MCF 10A (cell line): ENCODE data around the gene PRODH. TPM values are rescaled to one million over a fixed set of nuclear protein-coding genes. Genes with fewer than 3 reads are reported as not detected.
A peak's percentile ranks its signal among the peaks of the same experiment; 100 is the strongest.
"Not testable (repeated sequence)": the region's sequence is repeated elsewhere in the genome, so short reads cannot be mapped to it uniquely, and the experiment has no call there.

Experiments used
- BruUV-seq: library from RNA; stranded (reverse); fragments of 400-500 nt; replicated peaks from 2 replicates; lab custom pipeline; 2021; lab: Mats Ljungman, UMichigan
- CTCF ChIA-PET: fragments of 300-600 bp; sonication (Branson Sonifier 250); formaldehyde crosslinking; extraction: SDS; loops from one replicate; lab custom pipeline; 2021; ENCODE audit warnings: antibody characterized with exemption, inconsistent platforms; lab: Yijun Ruan, JAX
- POLR2A ChIA-PET: fragments of 300-600, 350-650 bp; sonication (Branson Sonifier 250); formaldehyde crosslinking; extraction: SDS; loops from one replicate; lab custom pipeline; 2020; ENCODE audit warnings: antibody characterized with exemption, inconsistent platforms; lab: Yijun Ruan, JAX
- DNase-seq: peaks from one replicate; pipeline ENCODE4 v3.0.0-alpha.2; 2018; ENCODE audit not compliant: unreplicated experiment
- H3K27ac Mint-ChIP-seq: one replicate; pipeline ENCODE4 v1.8.0; 2022; ENCODE audit warnings: mild to moderate bottlenecking, low read depth, mixed read lengths; ENCODE audit not compliant: unreplicated experiment
- H3K27me3 Mint-ChIP-seq: one replicate; pipeline ENCODE4 v1.8.0; 2022; ENCODE audit warnings: mixed read lengths; ENCODE audit not compliant: insufficient read depth, unreplicated experiment
- H3K36me3 Mint-ChIP-seq: one replicate; pipeline ENCODE4 v1.8.0; 2022; ENCODE audit warnings: mild to moderate bottlenecking, moderate library complexity, mixed read lengths; ENCODE audit not compliant: insufficient read depth, unreplicated experiment
- H3K4me1 Mint-ChIP-seq: one replicate; pipeline ENCODE4 v1.8.0; 2022; ENCODE audit warnings: mixed read lengths; ENCODE audit not compliant: insufficient read depth, unreplicated experiment
- H3K4me3 Mint-ChIP-seq: one replicate; pipeline ENCODE4 v1.8.0; 2022; ENCODE audit warnings: mild to moderate bottlenecking, moderate library complexity, mixed read lengths; ENCODE audit not compliant: unreplicated experiment
- H3K9me3 Mint-ChIP-seq: one replicate; pipeline ENCODE4 v1.8.0; 2022; ENCODE audit warnings: mixed read lengths; ENCODE audit not compliant: unreplicated experiment
- CTCF ChIP-seq: fragments of 200-600 bp; IDR thresholded peaks from one replicate; pipeline ENCODE4 v1.8.0; 2022; ENCODE audit warnings: antibody characterized with exemption, mild to moderate bottlenecking; ENCODE audit not compliant: unreplicated experiment
- intact Hi-C: fragments of 100-400 bp; cut with micrococcal nuclease; formaldehyde crosslinking; loops from 2 replicates; pipeline ENCODE4 v1.14.1; 2022
- total RNA-seq: library from RNA; stranded (reverse); gene quantifications from 2 replicates; pipeline ENCODE4 v1.2.3, GENCODE V29; 2022

Gene PRODH
- total RNA-seq, 1 experiment from 2014 or later, result 8.4 TPM

- Mint-ChIP-seq H3K36me3 (no peaks in the 10 kb centered on the region), H3K27me3 (peaks cover 10% of the 10 kb centered on the region), H3K27ac (no peak overlapping the region), H3K9me3 (no peaks in the 10 kb centered on the region), H3K4me3 (no peak overlapping the region), H3K4me1 (peaks cover 6% of the 10 kb centered on the region)
- no peak for DNase-seq
- POLR2A ChIA-PET, result interaction anchor here (0.5 kb wide), 1 partner anchor 475 kb away, joined by 4 read pairs; no protein-coding TSS in a partner anchor
- intact Hi-C loops, result no loop called here
- no peak for TF ChIP-seq CTCF
- no TSS peak for BruUV-seq
- CTCF ChIA-PET, result interaction anchor here (0.6 to 1.5 kb wide), 3 partner anchors 88 to 1058 kb away, joined by 3 to 4 read pairs (median 4); no protein-coding TSS in a partner anchor
These were observed 19.6 kb upstream of the PRODH start for GRCh38 chr22:18955696-18956095.

GRCh38 chr22:18954990-18955571 is 19.0 kb upstream of the PRODH start:
- Mint-ChIP-seq H3K36me3 (no peaks in the 10 kb centered on the region), H3K9me3 (no peaks in the 10 kb centered on the region), H3K4me3 (no peak overlapping the region), H3K27ac (no peak overlapping the region), H3K4me1 (peaks cover 6% of the 10 kb centered on the region), H3K27me3 (peaks cover 10% of the 10 kb centered on the region)
- no peak for DNase-seq
- BruUV-seq, result no TSS peak
- no peak for TF ChIP-seq CTCF
- ChIA-PET CTCF (interaction anchor here (0.8 to 1.5 kb wide), 2 partner anchors 88 to 107 kb away, joined by 4 read pairs; no protein-coding TSS in a partner anchor), POLR2A (no interaction called here)
- intact Hi-C loops, result no loop called here

- intact Hi-C loops, H3K27me3 Mint-ChIP-seq, H3K9me3 Mint-ChIP-seq, POLR2A ChIA-PET, H3K27ac Mint-ChIP-seq, BruUV-seq, H3K4me3 Mint-ChIP-seq, H3K4me1 Mint-ChIP-seq, H3K36me3 Mint-ChIP-seq: not testable (repeated sequence)
- peak; percentile 77 for TF ChIP-seq CTCF
- DNase-seq, result peak; percentile 56
- CTCF ChIA-PET, result interaction anchor here (0.6 to 1.1 kb wide), 6 partner anchors 11 to 391 kb away, joined by 3 to 4 read pairs (median 3); no protein-coding TSS in a partner anchor
These were observed 18.4 kb upstream of the PRODH start for GRCh38 chr22:18954303-18954989.

GRCh38 chr22:18953128-18953527 is 17.0 kb upstream of the PRODH start:
- H3K9me3 Mint-ChIP-seq, POLR2A ChIA-PET, H3K4me1 Mint-ChIP-seq, DNase-seq, BruUV-seq, H3K36me3 Mint-ChIP-seq, H3K27me3 Mint-ChIP-seq, intact Hi-C loops, H3K4me3 Mint-ChIP-seq, H3K27ac Mint-ChIP-seq: not testable (repeated sequence)
- CTCF ChIA-PET, result interaction anchor here (0.9 to 1.1 kb wide), 2 partner anchors 45 to 169 kb away, joined by 3 to 4 read pairs; partner anchors contain the start of gene DGCR2
